GM12874 (cell line): ENCODE results near the gene SNRNP70.

Source experiments
- CTCF ChIP-seq: IDR thresholded peaks from 2 replicates; pipeline ENCODE4 v1.5.1; 2011; ENCODE audit warnings: low read depth, mild to moderate bottlenecking, control low read depth, low read length, moderate library complexity; ENCODE audit not compliant: insufficient read depth

SNRNP70 gene

GRCh38 chr19:49104229-49104864, 19.1 kb downstream of the SNRNP70 start:
- TF ChIP-seq CTCF: no peak

- TF ChIP-seq CTCF: peak; percentile 86
Measured at GRCh38 chr19:49106648-49107135, 21.4 kb downstream of the SNRNP70 start.

GRCh38 chr19:49107625-49108459, 22.6 kb downstream of the SNRNP70 start:
- TF ChIP-seq CTCF: no peak

GRCh38 chr19:49109051-49109450, 23.8 kb downstream of the SNRNP70 start:
- no peak for TF ChIP-seq CTCF

GRCh38 chr19:49109569-49110233, 24.4 kb downstream of the SNRNP70 start:
- no peak for TF ChIP-seq CTCF

- TF ChIP-seq CTCF: no peak
Measured at GRCh38 chr19:49110567-49110966, 25.3 kb downstream of the SNRNP70 start.
